Ascending aorta (tissue), 2 donors: ENCODE measurements around the gene TMEM170A. TPM values are rescaled to one million over a fixed set of nuclear protein-coding genes. Genes with fewer than 3 reads are reported as not detected.
"Not testable (repeated sequence)": the region's sequence is repeated elsewhere in the genome, so short reads cannot be mapped to it uniquely, and the experiment has no call there.

Experiments used
- DNase-seq, 2 donors: peaks; one replicate each; pipeline ENCODE4 v3.0.0-alpha.2; 2019; ENCODE audit warnings: low spot score in 2 of 2
- H3K27ac ChIP-seq, 2 donors: fragments of 200-600 bp; sonication (generic); one replicate each; pipeline ENCODE4 v1.5.1; 2016 to 2017; ENCODE audit warnings: mild to moderate bottlenecking in 1 of 2
- H3K27me3 ChIP-seq: fragments of 200-600 bp; sonication (generic); one replicate; pipeline ENCODE4 v1.5.1; 2017
- H3K36me3 ChIP-seq, 2 donors: fragments of 200-600 bp; sonication (generic); one replicate each; pipeline ENCODE4 v1.5.1; 2016
- H3K4me1 ChIP-seq, 2 donors: fragments of 200-600 bp; sonication (generic); one replicate each; pipeline ENCODE4 v1.5.1; 2016 to 2017; ENCODE audit warnings: mild to moderate bottlenecking in 1 of 2
- H3K4me3 ChIP-seq, 2 donors: fragments of 200-600 bp; sonication (generic); one replicate each; pipeline ENCODE4 v1.5.1; 2016 to 2017; ENCODE audit warnings: mild to moderate bottlenecking in 1 of 2
- H3K9me3 ChIP-seq, 2 donors: fragments of 200-600 bp; sonication (generic); one replicate each; pipeline ENCODE4 v1.5.1; 2016
- intact Hi-C: fragments of 100-400 bp; cut with DNase I; formaldehyde crosslinking; loops from one replicate; pipeline ENCODE4 v1.15.1; 2023
- total RNA-seq: library from RNA; depleted of rRNA; stranded (reverse); fragments of >200 nt; gene quantifications from one replicate; pipeline ENCODE4 v1.1.0, GENCODE V29; 2016
- TF ChIP-seq, protein P1 (sequence below), 3 experiments: fragments of 200-600 bp in 2 of 3; fragments of 450-650 bp in 1 of 3; sonication (generic) in 2 of 3; IDR thresholded peaks; one replicate each; pipeline ENCODE4 v1.5.1; 2016 to 2019; ENCODE audit warnings: antibody characterized with exemption in 3 of 3, mild to moderate bottlenecking in 1 of 3, moderate library complexity in 1 of 3

TMEM170A gene
- total RNA-seq, 1 donor from 2014 or later: 33.0 TPM

DNA sequence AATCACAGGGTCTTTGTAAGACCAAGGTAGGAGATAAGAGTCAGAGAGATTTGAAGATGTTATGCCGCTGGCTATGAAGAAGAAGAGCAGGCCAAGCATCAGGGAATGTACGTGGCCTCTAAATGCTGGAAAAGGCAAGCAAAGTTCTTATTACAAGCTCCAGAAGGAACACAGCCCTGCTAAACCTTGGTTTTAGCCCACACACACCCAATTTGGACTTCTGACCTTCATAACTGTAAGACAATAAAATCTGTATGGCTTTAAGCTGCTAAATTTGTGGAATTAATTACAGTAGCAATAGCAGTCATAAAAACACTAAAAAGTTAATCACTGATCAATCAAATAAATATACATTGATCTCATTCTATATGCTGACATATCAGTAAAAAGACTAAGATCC, 6.0 kb downstream of the TMEM170A start:
- H3K27me3 ChIP-seq: no peaks in the 10 kb centered on the region
- DNase-seq: no peak
- H3K36me3 ChIP-seq: no peaks in the 10 kb centered on the region
- no peak overlapping the region for H3K27ac ChIP-seq
- no peak overlapping the region for H3K4me3 ChIP-seq
- TF ChIP-seq, protein P1, sequence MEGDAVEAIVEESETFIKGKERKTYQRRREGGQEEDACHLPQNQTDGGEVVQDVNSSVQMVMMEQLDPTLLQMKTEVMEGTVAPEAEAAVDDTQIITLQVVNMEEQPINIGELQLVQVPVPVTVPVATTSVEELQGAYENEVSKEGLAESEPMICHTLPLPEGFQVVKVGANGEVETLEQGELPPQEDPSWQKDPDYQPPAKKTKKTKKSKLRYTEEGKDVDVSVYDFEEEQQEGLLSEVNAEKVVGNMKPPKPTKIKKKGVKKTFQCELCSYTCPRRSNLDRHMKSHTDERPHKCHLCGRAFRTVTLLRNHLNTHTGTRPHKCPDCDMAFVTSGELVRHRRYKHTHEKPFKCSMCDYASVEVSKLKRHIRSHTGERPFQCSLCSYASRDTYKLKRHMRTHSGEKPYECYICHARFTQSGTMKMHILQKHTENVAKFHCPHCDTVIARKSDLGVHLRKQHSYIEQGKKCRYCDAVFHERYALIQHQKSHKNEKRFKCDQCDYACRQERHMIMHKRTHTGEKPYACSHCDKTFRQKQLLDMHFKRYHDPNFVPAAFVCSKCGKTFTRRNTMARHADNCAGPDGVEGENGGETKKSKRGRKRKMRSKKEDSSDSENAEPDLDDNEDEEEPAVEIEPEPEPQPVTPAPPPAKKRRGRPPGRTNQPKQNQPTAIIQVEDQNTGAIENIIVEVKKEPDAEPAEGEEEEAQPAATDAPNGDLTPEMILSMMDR (IDR thresholded peaks at IDR 0.05): no peak
- no peaks in the 10 kb centered on the region for H3K9me3 ChIP-seq
- intact Hi-C loops: no loop called here
- H3K4me1 ChIP-seq: peaks cover 0 to 7% of the 10 kb centered on the region in 2 donors

DNA sequence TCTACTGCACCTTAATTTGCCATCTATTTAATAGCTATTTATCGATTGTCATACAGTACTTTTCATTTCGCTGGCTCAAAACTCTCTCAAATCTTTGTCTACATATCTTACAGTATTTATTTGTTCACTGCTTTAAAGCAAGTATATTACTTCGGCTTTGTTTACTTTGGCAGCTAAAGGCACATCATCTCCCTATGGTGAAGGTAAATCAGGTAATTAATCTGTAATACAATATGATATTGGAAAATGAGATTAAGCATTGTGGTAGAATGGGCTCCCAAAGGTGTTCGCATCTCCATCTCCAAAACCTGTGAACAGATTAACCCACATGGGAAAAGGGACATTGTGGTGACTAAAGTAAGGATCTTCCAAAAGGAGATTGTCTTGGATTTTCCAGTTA, 6.5 kb downstream of the TMEM170A start:
- H3K4me1 ChIP-seq: peaks cover 0 to 7% of the 10 kb centered on the region in 2 donors
- TF ChIP-seq, protein P1 (IDR thresholded peaks at IDR 0.05): no peak
- no peak overlapping the region for H3K27ac ChIP-seq
- DNase-seq: no peak
- no peaks in the 10 kb centered on the region for H3K9me3 ChIP-seq
- no peaks in the 10 kb centered on the region for H3K36me3 ChIP-seq
- H3K27me3 ChIP-seq: no peaks in the 10 kb centered on the region
- no peak overlapping the region for H3K4me3 ChIP-seq
- intact Hi-C loops: no loop called here

GRCh38 chr16:75457485-75458021, 6.9 kb downstream of the TMEM170A start:
- Histone ChIP-seq H3K27ac (no peak overlapping the region), H3K36me3 (no peaks in the 10 kb centered on the region), H3K4me3 (no peak overlapping the region), H3K9me3 (no peaks in the 10 kb centered on the region), H3K27me3 (no peaks in the 10 kb centered on the region), H3K4me1 (peaks cover 0 to 7% of the 10 kb centered on the region in 2 donors)
- intact Hi-C loops: no loop called here
- TF ChIP-seq, protein P1 (IDR thresholded peaks at IDR 0.05): no peak
- DNase-seq: no peak

DNA sequence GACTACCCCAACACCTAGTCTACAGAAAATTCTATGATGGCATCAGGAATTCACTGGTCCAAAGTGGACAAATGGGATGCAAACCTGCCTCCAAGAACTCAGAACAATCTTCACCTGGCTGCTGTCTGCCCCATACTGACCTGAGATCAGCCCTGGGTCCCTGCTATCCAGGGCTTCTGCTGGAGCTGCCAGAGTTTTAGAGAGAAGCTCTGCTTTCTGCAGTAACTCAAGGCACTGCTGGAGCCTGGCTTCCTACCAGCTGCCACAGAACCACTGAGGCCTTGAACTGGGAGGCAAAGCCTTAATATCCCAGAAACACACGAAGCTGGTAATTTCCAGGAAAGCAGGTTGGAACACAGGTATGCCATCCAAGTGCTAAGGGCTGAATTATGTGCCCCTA, 7.5 kb downstream of the TMEM170A start:
- DNase-seq: no peak
- no peaks in the 10 kb centered on the region for H3K9me3 ChIP-seq
- TF ChIP-seq, protein P1 (IDR thresholded peaks at IDR 0.05): no peak
- H3K27ac ChIP-seq: no peak overlapping the region
- no peak overlapping the region for H3K4me3 ChIP-seq
- no peaks in the 10 kb centered on the region for H3K36me3 ChIP-seq
- peaks cover 0 to 3% of the 10 kb centered on the region in 2 donors for H3K4me1 ChIP-seq
- intact Hi-C loops: no loop called here
- H3K27me3 ChIP-seq: no peaks in the 10 kb centered on the region

DNA sequence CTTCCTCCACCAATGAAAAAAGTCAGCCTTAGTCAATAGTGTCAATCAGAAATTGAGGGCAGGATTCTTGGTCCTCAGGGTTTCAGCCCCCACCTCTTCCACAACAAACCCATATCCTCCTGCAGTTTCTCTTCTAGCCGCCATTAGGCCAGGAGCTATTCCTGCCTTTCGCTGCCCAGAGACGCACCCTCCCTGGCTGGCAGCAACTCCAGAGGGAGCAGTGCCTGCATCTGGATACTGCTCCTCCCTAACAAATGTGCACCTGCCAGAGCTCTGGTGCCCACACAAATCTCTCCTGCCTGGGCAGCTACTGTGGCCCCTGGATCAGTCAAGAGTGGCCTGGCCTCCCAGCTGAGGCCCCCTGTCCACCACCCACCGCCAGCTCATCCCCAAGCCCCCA, 8.0 kb downstream of the TMEM170A start:
- H3K4me1 ChIP-seq, H3K9me3 ChIP-seq, intact Hi-C loops, DNase-seq, H3K27me3 ChIP-seq, H3K4me3 ChIP-seq, H3K27ac ChIP-seq, H3K36me3 ChIP-seq: not testable (repeated sequence)

GRCh38 chr16:75455677-75456076, 8.8 kb downstream of the TMEM170A start:
- intact Hi-C loops: no loop called here
- TF ChIP-seq, protein P1 (IDR thresholded peaks at IDR 0.05): no peak

More at GRCh38 chr16:75455677-75456076, 8.8 kb downstream of the TMEM170A start:
- DNase-seq: no peak
- no peak overlapping the region for H3K4me3 ChIP-seq
- no peak overlapping the region for H3K27ac ChIP-seq
- H3K27me3 ChIP-seq: no peaks in the 10 kb centered on the region
- H3K4me1 ChIP-seq: no peaks in the 10 kb centered on the region
- H3K9me3 ChIP-seq: no peaks in the 10 kb centered on the region
- peaks cover 5 to 10% of the 10 kb centered on the region in 2 donors for H3K36me3 ChIP-seq
